Vagina (tissue), 2 donors: Measurements from ENCODE around the gene EPHA1. TPM values are rescaled to one million over a fixed set of nuclear protein-coding genes. Genes with fewer than 3 reads are reported as not detected.
"Not testable (repeated sequence)": the region's sequence is repeated elsewhere in the genome, so short reads cannot be mapped to it uniquely, and the experiment has no call there.

Source experiments
- DNase-seq, 2 donors: peaks; one replicate each; pipeline ENCODE4 v3.0.0-alpha.2; 2017; ENCODE audit errors: extremely low spot score in 2 of 2
- H3K27ac ChIP-seq: fragments of 200-600 bp; sonication (generic); one replicate; pipeline ENCODE4 v1.5.1; 2019
- H3K27me3 ChIP-seq: fragments of 200-600 bp; sonication (generic); one replicate; pipeline ENCODE4 v1.5.1; 2019
- H3K36me3 ChIP-seq, 2 donors: fragments of 200-600 bp; sonication (generic); one replicate each; pipeline ENCODE4 v1.5.1; 2017 to 2019
- H3K4me1 ChIP-seq: fragments of 200-600 bp; sonication (generic); one replicate; pipeline ENCODE4 v1.5.1; 2019
- H3K4me3 ChIP-seq, 2 donors: fragments of 200-600 bp; sonication (generic); 1 replicate in 1 of 2; 2 replicates in 1 of 2; pipeline ENCODE4 v1.5.1; 2016 to 2019
- H3K9me3 ChIP-seq: fragments of 200-600 bp; sonication (generic); one replicate; pipeline ENCODE4 v1.5.1; 2019
- CTCF ChIP-seq, 3 experiments: fragments of 450-650 bp in 2 of 3; fragments of 200-600 bp in 1 of 3; sonication (generic) in 1 of 3; IDR thresholded peaks; one replicate each; pipeline ENCODE4 v1.5.1; 2017 to 2019; ENCODE audit warnings: antibody characterized with exemption in 3 of 3, mild to moderate bottlenecking in 2 of 3, moderate library complexity in 2 of 3
- POLR2A ChIP-seq, 2 donors: fragments of 450-650 bp; IDR thresholded peaks; one replicate each; pipeline ENCODE4 v1.6.1; 2017; ENCODE audit warnings: antibody characterized with exemption in 2 of 2, mild to moderate bottlenecking in 2 of 2, moderate library complexity in 2 of 2
- POLR2AphosphoS5 ChIP-seq, 2 donors: sonication (generic); formaldehyde crosslinking; IDR thresholded peaks; one replicate each; pipeline ENCODE4 v1.9.0; 2017; ENCODE audit warnings: antibody characterized with exemption in 2 of 2, mild to moderate bottlenecking in 2 of 2, low read depth in 1 of 2; ENCODE audit not compliant: insufficient read depth in 1 of 2
- intact Hi-C: fragments of 100-400 bp; cut with DNase I; formaldehyde crosslinking; loops from one replicate; pipeline ENCODE4 v1.15.1; 2023
- total RNA-seq: library from RNA; depleted of rRNA; stranded (reverse); fragments of >200 nt; gene quantifications from one replicate; pipeline ENCODE4 v1.2.3, GENCODE V29; 2016

The EPHA1 gene
- total RNA-seq, 1 donor from 2014 or later = 51.3 TPM

- no peaks in the 10 kb centered on the region for H3K9me3 ChIP-seq
- no peaks in the 10 kb centered on the region for H3K27me3 ChIP-seq
- TF ChIP-seq POLR2A (IDR thresholded peaks at IDR 0.05) = no peak
- TF ChIP-seq POLR2AphosphoS5 (IDR thresholded peaks at IDR 0.05; ENCODE audit: insufficient read depth in 1 of 2, low read depth in 1 of 2) = peak in 1 of 2 donors; percentile 62
- no peak for TF ChIP-seq CTCF (IDR thresholded peaks at IDR 0.05)
- H3K4me1 ChIP-seq = no peaks in the 10 kb centered on the region
- DNase-seq = no peak
- H3K27ac ChIP-seq = no peak overlapping the region
- intact Hi-C loops = no loop called here
- no peaks in the 10 kb centered on the region for H3K36me3 ChIP-seq
- H3K4me3 ChIP-seq = no peak overlapping the region
These were observed 26.0 kb upstream of the EPHA1 start for GRCh38 chr7:143434660-143435059.

- Histone ChIP-seq H3K4me1 (no peaks in the 10 kb centered on the region), H3K4me3 (no peak overlapping the region), H3K27ac (no peak overlapping the region), H3K36me3 (no peaks in the 10 kb centered on the region), H3K27me3 (no peaks in the 10 kb centered on the region), H3K9me3 (no peaks in the 10 kb centered on the region)
- no peak for TF ChIP-seq CTCF (IDR thresholded peaks at IDR 0.05)
- no peak for TF ChIP-seq POLR2A (IDR thresholded peaks at IDR 0.05)
- no peak for TF ChIP-seq POLR2AphosphoS5 (IDR thresholded peaks at IDR 0.05; ENCODE audit: insufficient read depth in 1 of 2, low read depth in 1 of 2)
- DNase-seq = no peak
- intact Hi-C loops = no loop called here
These were observed 25.1 kb upstream of the EPHA1 start for GRCh38 chr7:143433759-143434158.

GRCh38 chr7:143431109-143431508 is 22.5 kb upstream of the EPHA1 start:
- intact Hi-C loops = no loop called here
- no peaks in the 10 kb centered on the region for H3K9me3 ChIP-seq
- H3K27ac ChIP-seq = no peak overlapping the region
- TF ChIP-seq CTCF (IDR thresholded peaks at IDR 0.05) = no peak
- TF ChIP-seq POLR2AphosphoS5 (IDR thresholded peaks at IDR 0.05; ENCODE audit: insufficient read depth in 1 of 2, low read depth in 1 of 2) = no peak
- no peak for TF ChIP-seq POLR2A (IDR thresholded peaks at IDR 0.05)
- H3K27me3 ChIP-seq = no peaks in the 10 kb centered on the region
- no peaks in the 10 kb centered on the region for H3K4me1 ChIP-seq
- no peak overlapping the region for H3K4me3 ChIP-seq
- no peak for DNase-seq
- H3K36me3 ChIP-seq = no peaks in the 10 kb centered on the region

- Histone ChIP-seq H3K27me3 (no peaks in the 10 kb centered on the region), H3K4me1 (no peaks in the 10 kb centered on the region), H3K36me3 (no peaks in the 10 kb centered on the region), H3K9me3 (no peaks in the 10 kb centered on the region), H3K27ac (no peak overlapping the region), H3K4me3 (no peak overlapping the region)
- no peak for DNase-seq
- intact Hi-C loops = no loop called here
- TF ChIP-seq CTCF (IDR thresholded peaks at IDR 0.05) = no peak
- TF ChIP-seq POLR2AphosphoS5 (IDR thresholded peaks at IDR 0.05; ENCODE audit: insufficient read depth in 1 of 2, low read depth in 1 of 2) = no peak
These were observed 21.4 kb upstream of the EPHA1 start for GRCh38 chr7:143429770-143430698.

GRCh38 chr7:143426479-143427142 is 18.0 kb upstream of the EPHA1 start:
- DNase-seq = no peak
- H3K36me3 ChIP-seq = no peaks in the 10 kb centered on the region
- intact Hi-C loops = no loop called here
- H3K27ac ChIP-seq = no peak overlapping the region
- TF ChIP-seq CTCF (IDR thresholded peaks at IDR 0.05) (no peak), POLR2A (IDR thresholded peaks at IDR 0.05) (no peak), POLR2AphosphoS5 (IDR thresholded peaks at IDR 0.05; ENCODE audit: insufficient read depth in 1 of 2, low read depth in 1 of 2) (no peak)
- H3K4me1 ChIP-seq = no peaks in the 10 kb centered on the region
- no peak overlapping the region for H3K4me3 ChIP-seq
- no peaks in the 10 kb centered on the region for H3K27me3 ChIP-seq
- no peaks in the 10 kb centered on the region for H3K9me3 ChIP-seq

- H3K27me3 ChIP-seq, H3K36me3 ChIP-seq, H3K27ac ChIP-seq, H3K9me3 ChIP-seq, H3K4me1 ChIP-seq, H3K4me3 ChIP-seq, intact Hi-C loops, DNase-seq: not testable (repeated sequence)
These were observed 15.8 kb upstream of the EPHA1 start for GRCh38 chr7:143424476-143424875.
